GM19397 (cell line): ENCODE results near the gene DAZAP1.

Source experiments
- ATAC-seq: cut with Tn5 transposase; IDR thresholded peaks from one replicate; pipeline ENCODE4 v1.9.1; 2021; ENCODE audit warnings: mild to moderate bottlenecking, moderate library complexity; ENCODE audit not compliant: unreplicated experiment

The DAZAP1 gene

GRCh38 chr19:1392939-1393530 is 14.4 kb upstream of the DAZAP1 start:
- ATAC-seq = no peak

DNA sequence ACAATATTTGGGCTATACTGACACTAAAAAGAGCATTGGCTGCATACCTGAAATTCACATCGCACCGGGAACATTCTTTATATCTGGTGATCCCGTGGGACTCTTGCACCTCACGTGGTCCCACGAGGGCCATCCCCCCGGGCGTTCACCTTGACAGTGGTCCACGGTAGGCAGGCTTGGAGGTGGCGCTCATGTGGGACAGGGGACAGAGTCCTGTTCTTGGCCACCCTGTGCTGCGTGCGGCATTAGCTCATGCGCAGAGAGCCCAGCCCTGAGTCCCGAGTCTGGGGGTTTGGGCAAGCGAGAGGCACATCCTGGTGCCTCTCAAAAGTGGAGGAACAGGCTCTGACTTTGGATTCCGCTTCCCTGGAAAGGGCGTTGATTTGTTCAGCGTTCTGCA is 13.5 kb upstream of the DAZAP1 start:
- ATAC-seq = no peak

GRCh38 chr19:1394252-1395193 is 12.9 kb upstream of the DAZAP1 start:
- no peak for ATAC-seq

DNA sequence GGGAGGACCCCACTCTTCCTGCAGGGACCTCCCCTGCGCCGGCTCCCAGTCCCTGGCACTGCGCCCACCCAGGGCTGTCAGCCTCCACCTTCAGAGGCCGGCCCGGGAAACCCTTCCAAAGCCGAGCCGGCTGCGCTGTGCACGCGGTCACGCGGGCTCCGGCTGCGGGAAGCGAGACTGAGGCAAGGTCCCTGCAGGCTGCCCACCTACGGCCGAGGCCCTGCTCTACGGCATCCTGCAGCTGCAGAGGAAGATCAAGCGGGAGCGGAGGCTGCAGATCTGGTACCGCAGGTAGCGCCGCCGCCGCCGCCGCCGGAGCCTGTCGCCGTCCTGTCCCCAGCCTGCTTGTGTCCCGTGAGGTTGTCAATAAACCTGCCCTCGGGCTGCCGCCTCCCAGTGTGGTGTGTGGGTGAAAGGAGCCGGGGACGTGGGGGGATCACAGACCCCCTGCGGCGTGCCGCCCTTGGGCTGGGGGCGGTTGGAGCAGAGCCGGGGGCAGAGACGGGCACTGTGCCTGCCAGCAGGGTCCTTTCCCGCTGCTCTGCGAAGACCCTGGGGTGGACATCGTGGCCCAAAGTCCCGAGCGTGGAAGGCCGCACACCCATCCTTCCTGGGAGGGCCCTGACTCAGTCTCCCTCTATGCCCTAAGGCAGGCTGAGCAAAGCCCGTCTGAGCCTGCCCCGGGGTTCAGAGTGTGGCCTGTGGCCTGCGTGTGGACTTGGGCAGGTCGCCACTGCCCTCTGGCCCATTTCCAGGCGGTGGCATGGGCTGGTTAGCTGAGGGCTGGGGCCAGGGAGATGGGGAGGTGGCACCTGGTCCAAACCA is 12.0 kb upstream of the DAZAP1 start:
- no peak for ATAC-seq

DNA sequence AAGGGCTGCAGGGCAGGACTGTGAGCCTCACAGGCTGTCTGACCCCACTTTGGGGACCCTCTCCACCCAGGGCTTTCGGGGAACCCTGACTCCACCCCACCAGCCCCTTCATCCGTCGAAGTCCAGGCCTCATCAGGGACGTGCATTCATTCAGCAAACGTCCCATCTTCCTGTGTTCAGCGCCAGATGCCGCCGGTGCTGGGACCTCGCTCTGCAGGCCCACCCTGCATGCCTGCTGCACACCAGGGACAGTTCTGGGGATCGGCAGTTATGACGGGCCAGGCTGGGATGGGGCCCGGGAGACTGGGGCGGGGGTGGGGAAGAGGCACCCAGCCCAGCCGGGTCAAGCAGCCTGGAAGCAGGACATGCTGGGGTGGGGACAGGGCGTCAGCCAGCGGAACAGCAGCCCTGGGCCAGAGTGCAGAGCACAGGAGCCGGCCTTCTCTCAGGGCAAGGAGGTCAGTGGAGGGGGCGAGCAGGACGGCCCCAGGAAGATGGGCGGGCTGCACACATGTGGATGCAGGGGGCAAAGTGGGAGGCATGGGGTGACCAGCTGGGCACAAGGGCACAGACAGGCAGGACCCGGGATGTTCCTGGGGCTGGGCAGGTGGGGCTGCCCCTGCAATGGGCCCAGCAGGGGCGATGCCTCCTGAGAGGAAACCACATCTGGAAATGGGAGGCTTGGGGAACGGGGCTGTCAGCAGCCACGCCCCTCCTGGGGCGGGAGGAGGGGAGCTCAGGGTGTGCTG is 11.2 kb upstream of the DAZAP1 start:
- ATAC-seq = no peak

DNA sequence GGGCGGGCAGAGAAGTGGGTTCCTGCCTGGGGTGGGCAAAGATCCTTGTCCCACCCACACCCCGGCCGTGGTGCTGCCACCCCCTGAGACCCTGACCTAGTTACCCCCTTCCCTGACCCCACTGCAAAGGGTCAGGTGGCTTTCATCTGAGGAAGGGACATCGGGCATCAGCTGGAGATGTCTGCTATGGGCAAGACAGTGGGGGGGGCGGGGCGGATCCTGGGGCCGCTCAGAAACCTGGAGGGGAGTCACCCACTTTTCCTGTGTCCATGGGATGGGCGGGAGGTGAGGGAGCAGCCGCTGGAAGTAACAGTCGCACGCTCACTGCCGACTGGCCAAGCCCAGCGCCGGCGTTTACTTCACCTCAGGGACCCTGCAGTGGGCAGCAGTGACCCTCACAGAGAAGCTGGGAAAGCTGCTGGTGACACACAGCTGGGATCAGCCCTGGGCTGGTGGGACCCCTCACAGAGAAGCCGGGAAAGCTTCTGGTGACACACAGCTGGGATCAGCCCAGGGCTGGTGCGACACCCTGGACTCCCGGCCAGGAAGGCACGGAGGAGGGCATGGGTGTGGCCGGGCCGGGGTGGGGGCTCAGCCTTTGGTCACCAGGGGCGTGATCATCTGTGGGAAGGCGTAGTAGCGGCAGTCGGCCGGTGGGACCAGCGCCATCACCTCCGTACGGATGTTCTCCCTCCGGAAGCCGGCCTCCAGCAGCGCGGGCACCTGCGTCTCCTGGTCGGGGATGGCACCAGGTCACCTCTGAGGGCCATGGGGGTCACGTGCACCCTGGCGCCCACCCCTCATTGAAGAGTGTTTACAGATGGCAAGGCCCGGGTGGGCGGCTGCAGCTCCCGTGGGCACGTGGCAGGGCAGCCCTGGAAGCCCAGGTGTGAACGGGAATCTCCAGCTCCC is 10.4 kb upstream of the DAZAP1 start:
- ATAC-seq = no peak

- no peak for ATAC-seq
These were observed 9.5 kb upstream of the DAZAP1 start for GRCh38 chr19:1397838-1398237.

DNA sequence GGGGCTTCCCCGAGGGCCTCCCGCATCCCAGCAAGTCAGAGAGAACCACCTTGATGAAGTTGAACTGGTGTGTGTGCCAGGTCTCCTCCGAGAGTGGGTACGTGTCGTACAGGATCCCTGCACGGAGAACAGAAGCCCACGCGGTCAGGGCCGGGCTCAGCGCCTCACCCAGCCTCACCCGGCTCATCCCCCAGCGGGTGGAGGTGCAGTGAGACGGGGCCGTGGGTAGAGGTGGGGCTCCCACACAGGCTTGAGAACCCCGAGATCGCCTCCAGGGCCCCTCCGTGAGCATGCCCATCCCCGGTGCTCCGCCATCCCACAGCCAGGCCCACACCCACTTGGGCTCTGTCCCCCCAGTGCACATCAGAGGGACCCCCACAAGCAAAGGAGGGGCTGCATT is 8.3 kb upstream of the DAZAP1 start:
- ATAC-seq = no peak

DNA sequence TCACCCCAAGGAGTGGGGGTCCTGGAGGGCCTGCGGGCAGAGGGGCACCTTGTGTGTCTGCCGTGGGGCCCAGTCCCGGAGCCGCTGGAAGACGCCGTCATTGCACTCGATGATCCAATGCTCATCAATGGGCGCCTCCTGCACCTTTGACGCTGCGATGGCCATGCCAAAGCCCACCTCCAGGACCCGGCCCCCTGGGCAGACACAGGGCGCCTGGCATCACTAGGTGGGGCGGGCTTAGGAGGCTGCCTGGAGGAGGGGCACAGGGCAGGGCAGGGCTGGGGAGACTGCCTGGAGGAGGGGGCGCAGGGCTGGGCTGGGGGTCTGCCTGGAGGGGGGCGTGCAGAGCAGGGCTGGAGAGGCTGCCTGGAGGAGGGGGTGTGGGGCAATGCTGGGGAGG is 7.6 kb upstream of the DAZAP1 start:
- no peak for ATAC-seq

DNA sequence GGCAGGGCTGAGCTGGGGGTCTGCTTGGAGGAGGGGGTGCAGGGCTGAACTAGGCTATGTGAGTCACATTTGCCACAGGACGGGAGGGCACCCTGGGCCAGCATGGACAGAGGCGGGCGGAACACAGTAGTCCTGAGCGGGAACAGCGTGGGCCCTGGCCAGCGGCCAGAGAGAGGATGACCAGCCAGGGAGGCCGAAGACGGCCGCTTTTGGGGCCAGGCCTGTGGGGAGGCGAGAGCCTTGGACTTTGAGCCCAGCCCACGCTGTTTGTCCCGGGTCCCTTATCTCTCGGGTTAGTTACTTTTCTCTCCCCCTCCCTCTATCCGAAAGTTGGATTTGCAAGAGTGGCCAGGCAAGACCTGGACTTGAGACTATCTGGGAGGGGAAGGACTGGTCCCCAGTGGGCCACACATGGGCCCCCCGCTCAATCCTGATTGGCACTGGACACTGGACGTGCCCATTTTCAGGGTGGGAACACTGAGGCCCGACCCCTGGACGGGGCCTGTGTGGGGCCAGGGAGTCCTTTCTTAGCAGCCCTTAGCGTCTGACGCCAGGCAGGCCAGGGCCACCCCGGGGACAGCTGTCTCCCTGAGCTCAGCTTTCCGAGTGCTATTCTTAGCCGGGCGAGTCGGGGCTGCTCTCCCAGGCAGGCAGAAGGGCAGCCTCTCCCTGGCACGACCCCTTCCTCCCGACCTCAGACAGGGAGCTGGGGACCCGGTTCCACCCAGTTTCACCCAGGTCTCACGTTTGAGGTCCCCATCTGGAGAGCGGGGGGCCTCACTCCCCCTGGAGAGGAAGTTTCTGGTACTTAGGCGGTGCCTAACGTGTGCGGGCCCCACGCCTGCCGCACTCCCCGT is 6.9 kb upstream of the DAZAP1 start:
- no peak for ATAC-seq

DNA sequence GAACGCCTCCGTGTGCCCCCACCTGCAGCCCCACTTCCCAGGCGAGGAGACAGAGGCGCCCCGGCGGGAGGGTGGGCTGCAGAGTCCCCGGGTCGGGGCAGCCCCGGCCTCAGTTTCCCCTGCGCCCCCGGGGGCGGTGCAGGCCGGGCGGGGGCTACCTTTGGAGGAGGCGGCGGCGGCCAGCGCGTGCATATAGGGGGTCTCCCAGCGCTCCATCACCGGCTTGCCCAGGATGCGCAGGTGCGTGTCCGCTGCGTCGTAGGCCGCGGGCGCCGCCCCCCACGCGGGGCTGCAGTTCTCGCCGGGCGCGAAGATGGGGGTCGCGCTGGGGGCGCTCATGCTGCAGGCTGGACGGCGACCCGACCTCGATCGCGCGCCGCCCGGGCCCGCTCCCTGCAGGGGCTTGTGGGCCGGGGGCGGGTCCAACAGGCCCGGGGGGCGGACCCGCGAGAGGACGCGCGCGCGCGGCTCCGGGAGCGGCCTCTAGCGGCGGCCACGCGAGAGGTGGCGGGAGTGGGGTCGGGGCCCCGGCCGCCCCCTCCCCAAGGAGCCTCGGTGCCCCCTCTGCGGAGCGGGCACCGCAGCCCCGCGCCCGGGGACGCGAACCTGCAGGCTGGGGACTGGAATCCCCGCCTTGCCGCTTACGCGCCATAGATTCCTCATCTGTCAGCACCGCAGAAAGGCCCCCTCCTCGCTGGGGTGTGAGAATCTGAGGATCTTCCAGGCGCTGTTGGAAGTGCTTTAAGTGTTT is 6.1 kb upstream of the DAZAP1 start, which contains the start of gene GAMT:
GAMT (minus strand) TSS at position 405 of the 751 bp plus-strand sequence; CDS start at position 339, 66 bp downstream.
- no peak for ATAC-seq

- ATAC-seq = no peak
These were observed 5.5 kb upstream of the DAZAP1 start for GRCh38 chr19:1401889-1402217.

GRCh38 chr19:1402411-1403070 is 4.8 kb upstream of the DAZAP1 start:
- no peak for ATAC-seq

DNA sequence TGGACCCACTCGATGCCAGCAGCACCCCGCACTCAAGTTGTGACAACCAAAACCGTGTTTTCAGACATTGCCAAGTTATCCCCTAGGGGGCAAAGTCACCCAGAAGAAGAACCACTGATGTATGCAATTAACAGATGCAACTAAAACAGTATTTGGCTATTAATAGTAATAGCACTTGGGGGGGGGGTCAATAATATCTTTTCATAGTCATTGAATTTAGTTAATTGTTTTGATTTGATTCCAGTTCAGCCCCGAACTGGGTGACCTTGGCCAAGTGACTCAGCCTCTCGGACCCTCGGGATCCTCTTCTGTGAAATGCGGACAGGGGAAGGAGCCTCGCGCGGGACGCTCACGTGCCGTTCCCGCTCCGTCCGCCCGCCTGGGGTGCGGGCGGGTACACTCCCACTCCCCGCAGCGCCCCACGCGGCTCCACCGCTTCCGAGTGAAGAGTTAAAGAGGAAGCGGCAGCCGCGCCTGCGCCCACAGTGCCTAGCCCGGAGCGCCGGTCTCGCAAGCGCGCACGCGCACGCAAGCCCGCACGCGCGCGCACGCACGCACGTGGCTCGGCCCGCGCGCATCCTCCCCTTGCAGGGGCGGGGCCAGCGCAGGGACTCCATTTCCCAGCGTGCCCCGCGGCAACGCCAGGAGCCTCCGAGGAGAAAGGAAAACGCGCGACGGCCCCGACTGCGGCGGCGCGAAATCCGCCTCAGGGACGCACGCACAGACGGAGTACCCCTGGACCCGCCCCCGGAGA is 435 bp upstream of the DAZAP1 start:
- ATAC-seq = peak; percentile 83

DNA sequence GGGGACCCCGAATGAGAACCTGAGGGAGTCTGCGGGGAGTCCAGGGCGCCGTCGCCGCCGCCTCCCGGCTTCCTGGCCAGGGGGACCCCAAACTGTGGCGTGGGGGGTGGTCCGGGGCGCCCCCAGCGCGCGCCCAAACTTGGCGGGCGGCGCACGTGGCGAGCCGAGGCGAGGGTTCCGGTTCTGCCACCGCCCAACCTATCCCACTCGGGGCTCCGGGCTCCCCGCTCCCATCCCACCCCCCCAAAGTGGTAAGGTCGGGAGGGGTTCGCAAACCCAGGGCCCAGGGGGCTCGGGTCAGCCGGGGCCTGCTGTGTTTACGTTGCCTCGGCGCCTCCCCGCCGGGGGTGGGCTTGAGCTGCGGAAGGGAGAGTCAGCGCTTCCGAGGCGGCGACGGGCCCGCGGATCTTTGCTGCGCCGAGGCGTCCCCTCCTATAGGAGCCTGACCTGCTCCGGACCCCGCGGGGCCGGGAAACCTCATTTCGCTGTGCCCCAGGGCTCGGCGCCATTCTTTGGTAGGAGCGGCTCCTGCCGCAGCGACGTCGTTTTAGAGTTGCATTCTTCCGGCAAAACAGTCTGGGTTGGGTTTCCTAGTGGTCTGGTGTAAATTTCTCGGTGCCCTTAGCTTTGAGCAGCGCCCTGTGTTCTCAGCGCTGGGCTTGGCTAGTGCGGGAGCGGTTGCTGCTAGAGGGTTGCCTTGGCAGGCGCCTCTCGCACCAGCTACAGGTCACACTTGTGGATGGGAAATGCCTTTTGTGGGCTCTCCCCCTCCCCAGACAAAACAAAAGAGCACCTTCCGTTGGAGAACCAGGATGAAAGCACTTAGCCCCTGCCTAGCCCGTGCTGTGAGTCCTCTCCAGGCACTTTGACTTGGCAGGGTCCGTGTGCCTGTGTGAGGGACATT is 1.2 kb downstream of the DAZAP1 start:
- ATAC-seq = no peak
